ENCODE data around the gene INPP5D.

DNA sequence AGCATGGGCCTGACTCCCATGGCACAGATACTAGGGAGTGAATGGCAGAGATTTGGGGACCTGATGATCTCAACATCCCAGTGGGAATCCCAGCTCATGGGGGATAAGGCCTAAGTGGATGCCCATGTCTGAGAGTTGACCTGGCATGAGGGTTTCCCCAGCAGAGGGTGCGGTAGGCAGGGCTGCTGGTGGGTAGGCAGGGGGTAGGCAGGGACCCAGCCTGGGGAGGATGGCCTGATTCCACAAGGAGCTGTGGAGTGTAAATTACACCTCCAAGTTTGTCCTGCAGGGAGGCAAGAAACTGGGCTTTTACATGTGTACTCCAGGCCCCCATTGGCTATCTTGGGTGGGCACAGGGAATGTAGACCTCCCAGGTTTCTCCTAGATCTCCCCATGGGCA is 46.9 kb downstream of the INPP5D start:
- TF ChIP-seq POLR2A (IDR thresholded peaks at IDR 0.05) = no peak
- TF ChIP-seq, protein P1, sequence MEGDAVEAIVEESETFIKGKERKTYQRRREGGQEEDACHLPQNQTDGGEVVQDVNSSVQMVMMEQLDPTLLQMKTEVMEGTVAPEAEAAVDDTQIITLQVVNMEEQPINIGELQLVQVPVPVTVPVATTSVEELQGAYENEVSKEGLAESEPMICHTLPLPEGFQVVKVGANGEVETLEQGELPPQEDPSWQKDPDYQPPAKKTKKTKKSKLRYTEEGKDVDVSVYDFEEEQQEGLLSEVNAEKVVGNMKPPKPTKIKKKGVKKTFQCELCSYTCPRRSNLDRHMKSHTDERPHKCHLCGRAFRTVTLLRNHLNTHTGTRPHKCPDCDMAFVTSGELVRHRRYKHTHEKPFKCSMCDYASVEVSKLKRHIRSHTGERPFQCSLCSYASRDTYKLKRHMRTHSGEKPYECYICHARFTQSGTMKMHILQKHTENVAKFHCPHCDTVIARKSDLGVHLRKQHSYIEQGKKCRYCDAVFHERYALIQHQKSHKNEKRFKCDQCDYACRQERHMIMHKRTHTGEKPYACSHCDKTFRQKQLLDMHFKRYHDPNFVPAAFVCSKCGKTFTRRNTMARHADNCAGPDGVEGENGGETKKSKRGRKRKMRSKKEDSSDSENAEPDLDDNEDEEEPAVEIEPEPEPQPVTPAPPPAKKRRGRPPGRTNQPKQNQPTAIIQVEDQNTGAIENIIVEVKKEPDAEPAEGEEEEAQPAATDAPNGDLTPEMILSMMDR (IDR thresholded peaks at IDR 0.05) = no peak
- TF ChIP-seq POLR2AphosphoS5 (IDR thresholded peaks at IDR 0.05; ENCODE audit: insufficient read depth in 1 of 2, low read depth in 1 of 2) = no peak
